GM23338 (cell line): ENCODE data around the gene CCL20.

Source experiments
- CREB1 ChIP-seq: fragments of 250-450 bp; sonication (Bioruptor Pico); IDR thresholded peaks from 2 replicates; pipeline ENCODE4 v1.5.0; 2020; ENCODE audit warnings: low read depth, mild to moderate bottlenecking, moderate library complexity
- EZH2 ChIP-seq: fragments of 200-600 bp; sonication (generic); IDR thresholded peaks from one replicate; pipeline ENCODE4 v1.8.0; 2017; ENCODE audit warnings: antibody characterized with exemption, mild to moderate bottlenecking, low read depth; ENCODE audit not compliant: unreplicated experiment
- EZH2phosphoT487 ChIP-seq: fragments of 200-600 bp; sonication (generic); IDR thresholded peaks from one replicate; pipeline ENCODE4 v1.8.1; 2018; ENCODE audit warnings: antibody characterized with exemption; ENCODE audit not compliant: unreplicated experiment
- JUNB ChIP-seq: IDR thresholded peaks from one replicate; pipeline ENCODE4 v1.6.1; 2016; ENCODE audit warnings: antibody characterized with exemption; ENCODE audit not compliant: unreplicated experiment
- NANOG ChIP-seq: IDR thresholded peaks from 2 replicates; pipeline ENCODE4 v1.6.1; 2016; ENCODE audit warnings: antibody characterized with exemption, borderline replicate concordance
- POLR2AphosphoS5 ChIP-seq: IDR thresholded peaks from 2 replicates; pipeline ENCODE4 v1.6.1; 2016; ENCODE audit warnings: antibody characterized with exemption, low read depth
- TF ChIP-seq, protein P1 (sequence below): IDR thresholded peaks from one replicate; pipeline ENCODE4 v1.6.1; 2018; ENCODE audit warnings: antibody characterized with exemption; ENCODE audit not compliant: unreplicated experiment
- TF ChIP-seq, protein P2 (sequence below), 2 experiments: fragments of 200-600 bp in 1 of 2; sonication (generic) in 1 of 2; conservative IDR thresholded peaks; 2 replicates each; pipeline versions ENCODE4 v1.5.1 to v1.6.1; 2016 to 2017; ENCODE audit warnings: antibody characterized with exemption in 2 of 2, low read depth in 2 of 2, mild to moderate bottlenecking in 2 of 2, moderate library complexity in 1 of 2
- TF ChIP-seq, protein P3 (sequence below): fragments of 250-450 bp; sonication (Bioruptor Pico); IDR thresholded peaks from 2 replicates; pipeline ENCODE4 v1.5.0; 2020; ENCODE audit warnings: mild to moderate bottlenecking, moderate library complexity

DNA sequence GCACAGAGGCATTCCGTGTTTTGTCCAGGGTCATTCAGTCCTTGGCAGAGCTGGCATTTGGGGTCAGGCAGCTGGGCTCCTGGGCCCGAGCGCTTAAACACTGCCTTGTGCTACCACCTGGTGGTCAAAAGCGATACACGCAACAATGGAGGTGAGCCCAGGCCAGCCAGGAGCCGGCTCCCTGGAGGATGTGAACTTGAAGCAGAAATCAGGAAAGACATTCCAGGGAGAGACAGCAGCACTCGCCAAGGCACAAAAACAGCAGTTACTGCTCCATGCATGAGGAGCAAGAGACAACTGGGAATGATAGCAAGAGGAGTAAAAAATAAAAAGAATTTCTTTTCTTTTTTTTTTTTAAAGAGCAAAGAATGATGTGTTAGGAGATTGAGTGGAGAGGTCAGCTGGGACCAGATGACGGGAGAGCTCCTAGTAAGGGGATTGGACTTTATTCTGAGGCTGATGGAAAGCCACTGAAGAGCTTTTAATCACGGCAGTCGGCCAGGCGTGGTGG lies 47.2 kb upstream of the CCL20 start:
- TF ChIP-seq, protein P1, sequence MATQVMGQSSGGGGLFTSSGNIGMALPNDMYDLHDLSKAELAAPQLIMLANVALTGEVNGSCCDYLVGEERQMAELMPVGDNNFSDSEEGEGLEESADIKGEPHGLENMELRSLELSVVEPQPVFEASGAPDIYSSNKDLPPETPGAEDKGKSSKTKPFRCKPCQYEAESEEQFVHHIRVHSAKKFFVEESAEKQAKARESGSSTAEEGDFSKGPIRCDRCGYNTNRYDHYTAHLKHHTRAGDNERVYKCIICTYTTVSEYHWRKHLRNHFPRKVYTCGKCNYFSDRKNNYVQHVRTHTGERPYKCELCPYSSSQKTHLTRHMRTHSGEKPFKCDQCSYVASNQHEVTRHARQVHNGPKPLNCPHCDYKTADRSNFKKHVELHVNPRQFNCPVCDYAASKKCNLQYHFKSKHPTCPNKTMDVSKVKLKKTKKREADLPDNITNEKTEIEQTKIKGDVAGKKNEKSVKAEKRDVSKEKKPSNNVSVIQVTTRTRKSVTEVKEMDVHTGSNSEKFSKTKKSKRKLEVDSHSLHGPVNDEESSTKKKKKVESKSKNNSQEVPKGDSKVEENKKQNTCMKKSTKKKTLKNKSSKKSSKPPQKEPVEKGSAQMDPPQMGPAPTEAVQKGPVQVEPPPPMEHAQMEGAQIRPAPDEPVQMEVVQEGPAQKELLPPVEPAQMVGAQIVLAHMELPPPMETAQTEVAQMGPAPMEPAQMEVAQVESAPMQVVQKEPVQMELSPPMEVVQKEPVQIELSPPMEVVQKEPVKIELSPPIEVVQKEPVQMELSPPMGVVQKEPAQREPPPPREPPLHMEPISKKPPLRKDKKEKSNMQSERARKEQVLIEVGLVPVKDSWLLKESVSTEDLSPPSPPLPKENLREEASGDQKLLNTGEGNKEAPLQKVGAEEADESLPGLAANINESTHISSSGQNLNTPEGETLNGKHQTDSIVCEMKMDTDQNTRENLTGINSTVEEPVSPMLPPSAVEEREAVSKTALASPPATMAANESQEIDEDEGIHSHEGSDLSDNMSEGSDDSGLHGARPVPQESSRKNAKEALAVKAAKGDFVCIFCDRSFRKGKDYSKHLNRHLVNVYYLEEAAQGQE = no peak
- TF ChIP-seq EZH2 = no peak
- TF ChIP-seq JUNB = no peak
- TF ChIP-seq, protein P2, sequence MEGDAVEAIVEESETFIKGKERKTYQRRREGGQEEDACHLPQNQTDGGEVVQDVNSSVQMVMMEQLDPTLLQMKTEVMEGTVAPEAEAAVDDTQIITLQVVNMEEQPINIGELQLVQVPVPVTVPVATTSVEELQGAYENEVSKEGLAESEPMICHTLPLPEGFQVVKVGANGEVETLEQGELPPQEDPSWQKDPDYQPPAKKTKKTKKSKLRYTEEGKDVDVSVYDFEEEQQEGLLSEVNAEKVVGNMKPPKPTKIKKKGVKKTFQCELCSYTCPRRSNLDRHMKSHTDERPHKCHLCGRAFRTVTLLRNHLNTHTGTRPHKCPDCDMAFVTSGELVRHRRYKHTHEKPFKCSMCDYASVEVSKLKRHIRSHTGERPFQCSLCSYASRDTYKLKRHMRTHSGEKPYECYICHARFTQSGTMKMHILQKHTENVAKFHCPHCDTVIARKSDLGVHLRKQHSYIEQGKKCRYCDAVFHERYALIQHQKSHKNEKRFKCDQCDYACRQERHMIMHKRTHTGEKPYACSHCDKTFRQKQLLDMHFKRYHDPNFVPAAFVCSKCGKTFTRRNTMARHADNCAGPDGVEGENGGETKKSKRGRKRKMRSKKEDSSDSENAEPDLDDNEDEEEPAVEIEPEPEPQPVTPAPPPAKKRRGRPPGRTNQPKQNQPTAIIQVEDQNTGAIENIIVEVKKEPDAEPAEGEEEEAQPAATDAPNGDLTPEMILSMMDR (conservative IDR thresholded peaks at IDR 0.05; ENCODE audit: low read depth in 2 of 2) = peak; percentile 86 to 97
- no peak for TF ChIP-seq POLR2AphosphoS5
- no peak for TF ChIP-seq EZH2phosphoT487
- TF ChIP-seq, protein P3, sequence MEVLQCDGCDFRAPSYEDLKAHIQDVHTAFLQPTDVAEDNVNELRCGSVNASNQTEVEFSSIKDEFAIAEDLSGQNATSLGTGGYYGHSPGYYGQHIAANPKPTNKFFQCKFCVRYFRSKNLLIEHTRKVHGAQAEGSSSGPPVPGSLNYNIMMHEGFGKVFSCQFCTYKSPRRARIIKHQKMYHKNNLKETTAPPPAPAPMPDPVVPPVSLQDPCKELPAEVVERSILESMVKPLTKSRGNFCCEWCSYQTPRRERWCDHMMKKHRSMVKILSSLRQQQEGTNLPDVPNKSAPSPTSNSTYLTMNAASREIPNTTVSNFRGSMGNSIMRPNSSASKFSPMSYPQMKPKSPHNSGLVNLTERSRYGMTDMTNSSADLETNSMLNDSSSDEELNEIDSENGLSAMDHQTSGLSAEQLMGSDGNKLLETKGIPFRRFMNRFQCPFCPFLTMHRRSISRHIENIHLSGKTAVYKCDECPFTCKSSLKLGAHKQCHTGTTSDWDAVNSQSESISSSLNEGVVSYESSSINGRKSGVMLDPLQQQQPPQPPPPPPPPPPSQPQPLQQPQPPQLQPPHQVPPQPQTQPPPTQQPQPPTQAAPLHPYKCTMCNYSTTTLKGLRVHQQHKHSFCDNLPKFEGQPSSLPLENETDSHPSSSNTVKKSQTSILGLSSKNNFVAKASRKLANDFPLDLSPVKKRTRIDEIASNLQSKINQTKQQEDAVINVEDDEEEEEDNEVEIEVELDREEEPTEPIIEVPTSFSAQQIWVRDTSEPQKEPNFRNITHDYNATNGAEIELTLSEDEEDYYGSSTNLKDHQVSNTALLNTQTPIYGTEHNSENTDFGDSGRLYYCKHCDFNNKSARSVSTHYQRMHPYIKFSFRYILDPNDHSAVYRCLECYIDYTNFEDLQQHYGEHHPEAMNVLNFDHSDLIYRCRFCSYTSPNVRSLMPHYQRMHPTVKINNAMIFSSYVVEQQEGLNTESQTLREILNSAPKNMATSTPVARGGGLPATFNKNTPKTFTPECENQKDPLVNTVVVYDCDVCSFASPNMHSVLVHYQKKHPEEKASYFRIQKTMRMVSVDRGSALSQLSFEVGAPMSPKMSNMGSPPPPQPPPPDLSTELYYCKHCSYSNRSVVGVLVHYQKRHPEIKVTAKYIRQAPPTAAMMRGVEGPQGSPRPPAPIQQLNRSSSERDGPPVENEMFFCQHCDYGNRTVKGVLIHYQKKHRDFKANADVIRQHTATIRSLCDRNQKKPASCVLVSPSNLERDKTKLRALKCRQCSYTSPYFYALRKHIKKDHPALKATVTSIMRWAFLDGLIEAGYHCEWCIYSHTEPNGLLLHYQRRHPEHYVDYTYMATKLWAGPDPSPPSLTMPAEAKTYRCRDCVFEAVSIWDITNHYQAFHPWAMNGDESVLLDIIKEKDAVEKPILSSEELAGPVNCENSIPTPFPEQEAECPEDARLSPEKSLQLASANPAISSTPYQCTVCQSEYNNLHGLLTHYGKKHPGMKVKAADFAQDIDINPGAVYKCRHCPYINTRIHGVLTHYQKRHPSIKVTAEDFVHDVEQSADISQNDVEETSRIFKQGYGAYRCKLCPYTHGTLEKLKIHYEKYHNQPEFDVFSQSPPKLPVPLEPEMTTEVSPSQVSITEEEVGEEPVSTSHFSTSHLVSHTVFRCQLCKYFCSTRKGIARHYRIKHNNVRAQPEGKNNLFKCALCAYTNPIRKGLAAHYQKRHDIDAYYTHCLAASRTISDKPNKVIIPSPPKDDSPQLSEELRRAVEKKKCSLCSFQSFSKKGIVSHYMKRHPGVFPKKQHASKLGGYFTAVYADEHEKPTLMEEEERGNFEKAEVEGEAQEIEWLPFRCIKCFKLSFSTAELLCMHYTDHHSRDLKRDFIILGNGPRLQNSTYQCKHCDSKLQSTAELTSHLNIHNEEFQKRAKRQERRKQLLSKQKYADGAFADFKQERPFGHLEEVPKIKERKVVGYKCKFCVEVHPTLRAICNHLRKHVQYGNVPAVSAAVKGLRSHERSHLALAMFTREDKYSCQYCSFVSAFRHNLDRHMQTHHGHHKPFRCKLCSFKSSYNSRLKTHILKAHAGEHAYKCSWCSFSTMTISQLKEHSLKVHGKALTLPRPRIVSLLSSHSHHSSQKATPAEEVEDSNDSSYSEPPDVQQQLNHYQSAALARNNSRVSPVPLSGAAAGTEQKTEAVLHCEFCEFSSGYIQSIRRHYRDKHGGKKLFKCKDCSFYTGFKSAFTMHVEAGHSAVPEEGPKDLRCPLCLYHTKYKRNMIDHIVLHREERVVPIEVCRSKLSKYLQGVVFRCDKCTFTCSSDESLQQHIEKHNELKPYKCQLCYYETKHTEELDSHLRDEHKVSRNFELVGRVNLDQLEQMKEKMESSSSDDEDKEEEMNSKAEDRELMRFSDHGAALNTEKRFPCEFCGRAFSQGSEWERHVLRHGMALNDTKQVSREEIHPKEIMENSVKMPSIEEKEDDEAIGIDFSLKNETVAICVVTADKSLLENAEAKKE (CRISPR knock-in tag) = no peak
- no peak for TF ChIP-seq CREB1 (CRISPR knock-in tag)
- TF ChIP-seq NANOG = no peak
